ENCODE measurements around the gene NR6A1. TPM values are rescaled to one million over a fixed set of nuclear protein-coding genes. Genes with fewer than 3 reads are reported as not detected.

Gene NR6A1
- total RNA-seq, 1 donor from 2014 or later: 1.2 TPM

DNA sequence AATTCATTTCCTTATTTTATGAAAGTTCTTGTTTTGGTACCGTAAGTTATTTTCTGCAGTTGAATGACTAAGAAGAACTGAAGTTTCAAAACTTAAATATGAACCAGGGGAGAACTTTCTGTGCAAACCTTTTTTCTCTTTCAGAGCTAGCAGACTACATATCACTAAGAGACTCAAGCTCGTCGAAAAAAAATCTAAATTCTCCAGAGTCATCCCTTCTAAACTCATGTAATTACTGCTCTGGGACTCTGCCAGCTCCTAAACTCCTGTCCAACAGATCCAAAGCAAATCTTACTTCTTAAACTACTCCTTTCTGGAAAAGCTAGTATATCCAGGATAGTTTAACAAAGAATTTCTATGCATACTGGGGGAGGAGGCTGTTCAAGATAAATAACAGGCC, 176.9 kb downstream of the NR6A1 start:
- no peak for DNase-seq (ENCODE audit: extremely low spot score in 2 of 2)
- TF ChIP-seq CTCF (IDR thresholded peaks at IDR 0.05): no peak
- TF ChIP-seq POLR2A (IDR thresholded peaks at IDR 0.05): no peak
- TF ChIP-seq POLR2AphosphoS5 (IDR thresholded peaks at IDR 0.05; ENCODE audit: insufficient read depth in 1 of 2, low read depth in 1 of 2): no peak
- intact Hi-C loops (cut with DNase I): no loop called here
- no peaks in the 10 kb centered on the region for H3K27me3 ChIP-seq
- peaks cover 14% of the 10 kb centered on the region for H3K4me1 ChIP-seq
- H3K9me3 ChIP-seq: no peaks in the 10 kb centered on the region
- no peak overlapping the region for H3K27ac ChIP-seq
- H3K36me3 ChIP-seq: no peaks in the 10 kb centered on the region
- H3K4me3 ChIP-seq: no peak overlapping the region

GRCh38 chr9:124593651-124594058, 177.5 kb downstream of the NR6A1 start:
- Histone ChIP-seq H3K9me3 (no peaks in the 10 kb centered on the region), H3K4me1 (peaks cover 14% of the 10 kb centered on the region), H3K4me3 (no peak overlapping the region), H3K27me3 (no peaks in the 10 kb centered on the region), H3K27ac (no peak overlapping the region), H3K36me3 (no peaks in the 10 kb centered on the region)
- intact Hi-C loops (cut with DNase I): no loop called here
- no peak for DNase-seq (ENCODE audit: extremely low spot score in 2 of 2)
- TF ChIP-seq POLR2AphosphoS5 (IDR thresholded peaks at IDR 0.05; ENCODE audit: insufficient read depth in 1 of 2, low read depth in 1 of 2): no peak
- TF ChIP-seq CTCF (IDR thresholded peaks at IDR 0.05): no peak
- no peak for TF ChIP-seq POLR2A (IDR thresholded peaks at IDR 0.05)

GRCh38 chr9:124593200-124593599, 177.9 kb downstream of the NR6A1 start:
- Histone ChIP-seq H3K9me3 (no peaks in the 10 kb centered on the region), H3K4me1 (peaks cover 14% of the 10 kb centered on the region), H3K27ac (no peak overlapping the region), H3K36me3 (no peaks in the 10 kb centered on the region), H3K4me3 (no peak overlapping the region), H3K27me3 (no peaks in the 10 kb centered on the region)
- no peak for TF ChIP-seq POLR2A (IDR thresholded peaks at IDR 0.05)
- TF ChIP-seq POLR2AphosphoS5 (IDR thresholded peaks at IDR 0.05; ENCODE audit: insufficient read depth in 1 of 2, low read depth in 1 of 2): no peak
- no peak for TF ChIP-seq CTCF (IDR thresholded peaks at IDR 0.05)
- DNase-seq (ENCODE audit: extremely low spot score in 2 of 2): no peak
- intact Hi-C loops (cut with DNase I): no loop called here

DNA sequence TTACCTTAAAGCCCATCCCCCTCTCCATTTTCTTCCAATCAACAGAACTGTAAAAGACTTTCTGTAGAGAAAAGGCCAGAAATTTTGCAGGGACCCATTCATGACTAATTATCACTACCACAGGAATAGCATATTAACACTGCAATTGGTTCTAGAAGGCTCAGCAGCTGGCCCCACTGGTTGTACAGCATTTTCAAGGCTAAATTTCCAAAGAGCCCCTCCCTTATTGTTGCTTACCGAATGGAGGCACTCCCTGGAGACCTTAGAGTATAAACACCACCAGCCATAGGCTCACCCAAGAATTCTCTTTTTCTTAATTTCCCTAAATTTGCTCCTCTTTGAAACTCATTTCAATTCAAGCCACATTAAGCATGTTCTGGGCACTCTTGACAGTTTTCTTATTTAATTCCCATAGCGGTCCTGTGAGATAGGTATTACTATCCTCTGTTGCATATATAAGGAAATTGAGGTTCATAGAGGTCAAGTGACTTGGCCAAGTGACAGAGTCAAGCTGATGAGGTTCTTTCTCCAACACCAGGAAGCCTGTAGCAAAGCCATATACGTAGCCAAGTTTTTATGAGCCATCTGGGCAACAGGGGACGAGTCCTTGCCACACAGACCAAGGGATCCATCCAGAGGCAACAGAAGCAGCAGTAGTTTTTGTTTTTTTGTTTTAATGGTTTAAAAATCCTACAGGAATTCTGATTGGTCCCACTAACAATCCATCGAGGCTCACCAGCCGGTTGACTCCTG, 180.0 kb downstream of the NR6A1 start:
- Histone ChIP-seq H3K27me3 (no peaks in the 10 kb centered on the region), H3K36me3 (no peaks in the 10 kb centered on the region), H3K9me3 (no peaks in the 10 kb centered on the region), H3K4me3 (no peak overlapping the region), H3K27ac (no peak overlapping the region), H3K4me1 (peaks cover 14% of the 10 kb centered on the region)
- DNase-seq (ENCODE audit: extremely low spot score in 2 of 2): no peak
- TF ChIP-seq POLR2AphosphoS5 (IDR thresholded peaks at IDR 0.05; ENCODE audit: insufficient read depth in 1 of 2, low read depth in 1 of 2) (no peak), POLR2A (IDR thresholded peaks at IDR 0.05) (no peak), CTCF (IDR thresholded peaks at IDR 0.05) (no peak)
- intact Hi-C loops (cut with DNase I): no loop called here

DNA sequence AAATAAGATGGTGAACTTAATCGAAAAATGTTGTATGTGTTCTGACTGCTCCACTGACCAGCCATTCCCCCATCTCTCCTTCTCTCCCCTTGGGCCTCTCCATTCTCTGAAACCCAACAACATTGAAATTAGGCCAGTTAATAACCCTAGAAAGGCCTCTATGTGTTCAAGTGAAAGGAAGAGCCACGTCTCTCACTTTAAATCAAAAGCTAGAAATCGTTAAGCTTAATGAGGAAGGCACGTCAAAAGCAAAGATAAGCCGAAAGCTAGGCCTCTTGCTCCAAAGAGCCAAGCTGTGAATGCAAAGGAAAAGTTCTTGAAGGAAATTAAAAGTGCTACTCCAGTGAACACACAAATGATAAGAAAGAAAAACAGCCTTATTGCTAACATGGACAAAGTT, 186.5 kb downstream of the NR6A1 start:
- no peaks in the 10 kb centered on the region for H3K36me3 ChIP-seq
- no peaks in the 10 kb centered on the region for H3K27me3 ChIP-seq
- no peak overlapping the region for H3K4me3 ChIP-seq
- TF ChIP-seq CTCF (IDR thresholded peaks at IDR 0.05) (no peak), POLR2A (IDR thresholded peaks at IDR 0.05) (no peak), POLR2AphosphoS5 (IDR thresholded peaks at IDR 0.05; ENCODE audit: insufficient read depth in 1 of 2, low read depth in 1 of 2) (no peak)
- no peaks in the 10 kb centered on the region for H3K9me3 ChIP-seq
- no peaks in the 10 kb centered on the region for H3K4me1 ChIP-seq
- intact Hi-C loops (cut with DNase I): no loop called here
- no peak overlapping the region for H3K27ac ChIP-seq
- DNase-seq (ENCODE audit: extremely low spot score in 2 of 2): no peak
